HG02938 (cell line): ENCODE measurements around the gene B4GALNT2.
"Not testable (repeated sequence)": the region's sequence is repeated elsewhere in the genome, so short reads cannot be mapped to it uniquely, and the experiment has no call there.

Experiments used
- ATAC-seq: cut with Tn5 transposase; IDR thresholded peaks from one replicate; pipeline ENCODE4 v1.9.1; 2021; ENCODE audit warnings: mild to moderate bottlenecking, moderate library complexity; ENCODE audit not compliant: unreplicated experiment

The B4GALNT2 gene

GRCh38 chr17:49120166-49120565 lies 12.4 kb upstream of the B4GALNT2 start:
- ATAC-seq, result no peak

DNA sequence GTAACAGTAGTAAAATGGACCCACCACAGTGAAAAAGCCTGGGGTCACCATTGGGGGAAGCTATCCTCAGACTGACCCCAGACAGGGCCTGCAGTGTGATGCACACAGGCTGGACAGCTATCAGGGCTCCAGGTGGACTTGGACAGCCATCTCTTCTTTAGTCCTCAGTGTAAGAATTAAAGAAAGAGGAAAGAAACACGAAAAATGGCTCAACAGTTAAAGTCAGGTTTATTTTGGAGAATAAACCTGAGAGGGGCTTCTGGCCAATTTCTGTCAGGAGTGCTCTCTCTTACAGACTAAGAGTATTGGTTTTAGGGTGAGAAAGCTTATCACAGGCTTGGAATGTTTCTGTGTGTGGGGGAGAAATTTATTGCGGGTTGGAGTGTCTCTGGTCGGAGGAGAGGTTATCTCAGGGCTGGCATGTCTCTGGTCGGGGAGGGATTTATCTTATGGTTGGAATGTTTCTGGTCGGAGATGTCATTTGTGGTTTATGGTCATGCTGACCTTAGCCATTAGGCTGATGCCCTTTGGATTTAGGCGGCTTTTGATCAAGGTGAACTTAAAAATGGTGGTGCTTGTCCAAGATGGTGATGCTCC lies 10.8 kb upstream of the B4GALNT2 start:
- ATAC-seq, result no peak

DNA sequence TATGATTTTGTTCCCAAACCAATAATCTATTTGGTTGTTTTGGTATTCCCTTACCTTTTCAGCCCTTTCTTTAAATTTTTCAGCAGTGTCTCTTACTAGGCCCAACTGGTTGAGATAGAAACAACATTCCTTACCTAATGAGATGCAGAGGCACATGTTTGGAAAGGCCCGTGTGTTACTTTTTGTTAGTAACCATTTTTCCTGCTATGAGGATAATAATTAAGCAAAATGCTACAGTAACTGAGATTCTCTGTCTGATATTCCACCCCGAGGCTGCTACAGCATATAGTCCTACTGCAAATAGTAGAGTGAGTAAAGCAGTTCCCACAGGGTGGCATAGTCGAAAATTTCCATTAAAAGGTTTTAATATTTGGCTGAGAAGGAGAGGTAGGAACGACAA lies 10.0 kb upstream of the B4GALNT2 start:
- no peak for ATAC-seq

DNA sequence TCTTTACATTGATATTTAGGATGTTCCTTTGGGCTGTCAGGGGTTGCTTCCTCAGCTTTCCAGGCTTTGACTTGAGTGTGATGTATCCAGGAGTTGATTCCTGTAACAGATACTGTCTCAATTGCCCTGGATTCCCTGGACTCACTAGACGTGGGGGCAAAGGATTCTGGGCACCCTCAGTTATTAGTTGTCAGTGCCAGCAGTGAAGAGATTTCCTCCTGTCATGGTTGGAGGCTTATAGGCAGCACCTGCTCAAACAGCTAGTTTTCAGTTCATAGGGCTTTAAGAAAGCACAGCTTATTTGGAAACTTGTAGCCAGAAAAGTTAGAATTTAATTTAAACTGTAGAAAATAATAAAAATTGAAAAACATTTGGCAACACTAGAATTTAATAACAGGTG lies 9.5 kb upstream of the B4GALNT2 start:
- ATAC-seq, result no peak

- no peak for ATAC-seq
Observed at GRCh38 chr17:49125449-49125848, 7.1 kb upstream of the B4GALNT2 start.

GRCh38 chr17:49126183-49126859 lies 6.2 kb upstream of the B4GALNT2 start:
- not testable (repeated sequence) for ATAC-seq

GRCh38 chr17:49129359-49129950 lies 3.1 kb upstream of the B4GALNT2 start:
- ATAC-seq, result not testable (repeated sequence)

DNA sequence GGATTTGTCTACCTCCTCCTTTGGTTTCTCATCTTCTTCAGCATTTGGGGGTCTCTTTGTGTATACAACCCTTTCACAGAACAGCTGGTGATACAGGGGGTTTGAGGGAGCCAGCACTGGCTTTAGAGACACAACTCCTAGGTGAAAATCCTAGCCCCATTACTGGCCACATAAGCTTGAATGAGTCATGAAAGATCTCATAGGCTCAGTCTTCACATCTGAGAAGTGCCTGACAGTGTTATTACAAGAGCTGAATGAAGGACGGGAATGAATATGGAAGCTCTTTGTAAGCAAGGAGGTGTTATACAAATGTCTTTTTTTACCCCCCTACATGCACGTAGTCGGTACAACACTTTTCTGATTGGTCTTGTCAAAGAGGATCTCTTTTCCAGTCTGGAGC lies 1.7 kb upstream of the B4GALNT2 start:
- ATAC-seq, result no peak

DNA sequence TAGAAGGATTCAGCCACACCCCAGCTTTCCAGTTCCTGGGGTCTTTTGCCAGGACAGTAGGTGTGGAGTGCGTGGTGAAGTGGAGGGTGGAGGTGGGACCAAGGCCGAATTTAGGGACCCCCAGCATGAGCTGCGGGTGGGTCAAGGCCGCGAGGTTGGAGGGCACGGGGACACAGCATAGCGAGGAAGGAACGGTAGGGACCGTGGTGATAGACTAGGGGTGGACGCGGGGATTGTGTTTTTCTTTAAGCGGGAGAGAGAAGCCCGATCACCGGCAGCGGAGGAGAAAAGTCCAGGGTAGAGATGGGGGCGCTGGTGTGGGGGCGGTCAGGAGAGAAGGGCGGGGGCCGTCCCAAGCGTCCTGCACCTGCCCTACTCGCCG lies 261 bp upstream of the B4GALNT2 start:
- no peak for ATAC-seq

DNA sequence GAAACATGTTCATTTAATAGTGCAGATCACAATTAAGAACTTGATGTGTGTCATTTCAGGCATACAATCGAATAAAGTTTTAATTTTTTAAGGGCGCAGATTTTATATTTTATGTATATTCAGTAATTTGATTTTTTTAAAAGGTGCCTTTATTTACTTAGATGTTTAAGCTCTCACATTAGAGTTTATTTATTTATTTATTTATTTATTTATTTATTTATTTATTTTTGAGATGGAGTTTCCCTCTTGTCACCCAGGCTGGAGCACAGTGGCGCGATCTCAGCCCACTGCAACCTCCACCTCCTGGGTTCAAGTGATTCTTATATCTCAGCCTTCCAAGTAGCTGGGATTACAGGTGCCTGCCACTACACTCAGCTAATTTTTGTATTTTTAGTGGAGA lies 3.8 kb downstream of the B4GALNT2 start:
- no peak for ATAC-seq

- ATAC-seq, result not testable (repeated sequence)
Observed at GRCh38 chr17:49145654-49146053, 13.1 kb downstream of the B4GALNT2 start.

GRCh38 chr17:49146620-49147306 lies 14.2 kb downstream of the B4GALNT2 start:
- ATAC-seq, result no peak

DNA sequence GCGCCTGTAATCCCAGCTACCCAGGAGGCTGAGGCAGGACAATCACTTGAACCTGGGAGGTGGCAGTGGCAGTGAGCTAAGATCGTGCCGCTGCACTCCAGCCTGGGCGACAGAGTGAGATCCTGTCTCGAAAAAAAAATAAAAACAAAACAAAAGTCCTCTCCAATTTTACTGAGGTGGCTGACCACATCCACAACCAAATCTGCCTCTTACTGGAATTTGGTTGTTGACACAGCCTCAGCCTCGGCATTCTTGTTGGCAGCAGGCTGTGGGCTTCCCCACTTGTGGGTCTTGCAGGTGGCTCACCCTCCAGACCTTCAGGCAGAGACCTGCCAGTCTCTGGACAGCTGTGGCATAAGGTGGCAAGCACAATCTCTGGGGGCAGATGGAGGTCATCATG lies 15.6 kb downstream of the B4GALNT2 start:
- ATAC-seq, result no peak

GRCh38 chr17:49151996-49152395 lies 19.4 kb downstream of the B4GALNT2 start:
- ATAC-seq, result no peak

- ATAC-seq, result no peak
Observed at GRCh38 chr17:49156256-49156655, 23.7 kb downstream of the B4GALNT2 start.

DNA sequence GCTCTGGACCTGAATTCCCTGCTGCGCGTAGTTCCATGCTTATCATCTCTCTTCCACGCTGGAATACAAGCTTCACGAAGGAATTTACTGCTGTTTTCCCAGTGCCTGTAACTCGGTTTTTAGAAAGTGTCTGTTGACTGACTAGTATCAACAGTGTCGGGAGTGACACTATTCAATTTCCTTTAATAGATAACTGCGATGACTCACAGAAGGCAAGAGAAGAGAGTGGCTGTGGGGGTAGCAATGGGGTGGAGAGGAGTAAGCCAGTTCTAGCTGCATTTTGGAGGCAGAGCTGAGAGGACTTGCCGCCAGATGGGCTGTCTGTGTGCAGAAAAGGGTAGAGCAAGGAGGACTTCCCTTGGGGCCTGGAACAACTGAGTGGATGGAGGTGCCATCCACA lies 25.2 kb downstream of the B4GALNT2 start:
- no peak for ATAC-seq

- ATAC-seq, result no peak
Observed at GRCh38 chr17:49162866-49163265, 30.3 kb downstream of the B4GALNT2 start.

DNA sequence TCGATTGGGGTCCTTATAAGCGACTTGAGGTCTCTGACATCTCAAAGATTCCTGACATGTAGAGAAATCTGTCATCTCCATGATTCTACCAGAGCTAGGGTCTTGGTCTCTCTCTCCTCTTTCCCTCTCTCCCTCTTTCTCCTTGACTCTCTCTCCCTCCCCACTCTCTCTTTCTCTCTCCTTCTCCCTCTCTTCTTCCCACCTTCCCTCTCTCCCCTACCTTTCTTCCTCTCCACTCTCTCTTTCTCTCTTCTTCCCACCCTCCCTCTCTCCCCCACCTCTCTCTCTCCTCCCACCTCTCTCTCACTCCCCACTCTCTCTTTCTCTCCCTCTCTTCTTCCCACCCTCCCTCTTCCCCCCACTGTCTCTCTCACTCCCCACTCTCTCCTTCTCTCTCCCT lies 32.6 kb downstream of the B4GALNT2 start:
- no peak for ATAC-seq

- ATAC-seq, result no peak
Observed at GRCh38 chr17:49168706-49169105, 36.1 kb downstream of the B4GALNT2 start.

DNA sequence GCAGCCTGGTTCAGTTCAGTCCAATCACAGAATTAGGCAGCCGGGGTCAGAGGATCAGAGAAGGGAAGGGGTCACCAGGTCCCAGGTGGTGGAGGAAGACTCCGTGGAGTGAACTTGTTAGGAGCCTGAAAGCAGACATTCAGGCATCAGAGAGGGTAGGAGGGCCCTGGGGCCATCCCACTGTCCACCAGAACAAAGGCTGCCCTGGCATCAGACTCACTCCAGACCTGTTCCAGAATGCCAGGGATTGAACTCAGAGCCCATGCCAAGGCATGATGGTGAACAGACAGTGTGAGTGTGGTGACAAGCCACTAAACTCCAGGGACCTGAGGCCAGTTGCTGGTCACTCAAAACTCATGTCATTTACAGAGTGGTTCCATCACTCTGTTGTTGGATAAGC lies 37.6 kb downstream of the B4GALNT2 start:
- ATAC-seq, result no peak

DNA sequence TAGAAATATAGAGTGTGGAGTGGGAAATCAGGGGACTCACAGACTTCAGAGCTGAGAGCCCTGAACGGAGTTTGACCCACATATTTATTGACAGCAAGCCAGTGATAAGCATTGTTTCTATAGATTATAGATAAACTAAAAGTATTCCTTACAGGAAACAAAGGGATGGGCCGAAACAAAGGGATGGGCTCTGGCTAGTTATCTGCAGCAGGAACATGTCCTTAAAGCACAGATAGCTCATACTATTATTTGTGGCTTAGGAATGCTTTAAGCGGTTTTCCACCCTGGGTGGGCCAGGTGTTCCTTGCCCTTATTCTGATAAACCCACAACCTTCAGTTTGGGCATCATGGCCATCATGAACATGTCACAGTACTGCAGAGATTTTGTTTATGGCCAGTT lies 38.1 kb downstream of the B4GALNT2 start:
- ATAC-seq, result not testable (repeated sequence)

- ATAC-seq, result not testable (repeated sequence)
Observed at GRCh38 chr17:49175978-49176377, 43.4 kb downstream of the B4GALNT2 start.
